DMS53 treated with DMSO at 0.1 percent for 48 hours (cell line): ENCODE measurements around the gene FCHO2.
"Not testable (repeated sequence)": the region's sequence is repeated elsewhere in the genome, so short reads cannot be mapped to it uniquely, and the experiment has no call there.

ENCODE experiments used
- DNase-seq: peaks from one replicate; lab custom pipeline; 2025; ENCODE audit not compliant: unreplicated experiment; lab: John Stamatoyannopoulos, UW

Gene FCHO2

GRCh38 chr5:72955768-72956323 lies at the start of gene FCHO2:
Gene FCHO2 (plus strand): TSS chr5:72956041. CDS start chr5:72956097, 56 bp downstream.
- peak; percentile 92 for DNase-seq

- DNase-seq, result no peak
Observed at GRCh38 chr5:72906806-72907205, 49.0 kb upstream of the FCHO2 start.

GRCh38 chr5:72908664-72909063 lies 47.2 kb upstream of the FCHO2 start:
- no peak for DNase-seq

- DNase-seq, result no peak
Observed at GRCh38 chr5:72917371-72917776, 38.5 kb upstream of the FCHO2 start.

GRCh38 chr5:72920690-72921502 lies 34.9 kb upstream of the FCHO2 start:
- DNase-seq, result peak; percentile 37

- no peak for DNase-seq
Observed at GRCh38 chr5:72921886-72922285, 34.0 kb upstream of the FCHO2 start.

- no peak for DNase-seq
Observed at GRCh38 chr5:72922422-72922821, 33.4 kb upstream of the FCHO2 start.

- DNase-seq, result no peak
Observed at GRCh38 chr5:72925336-72926010, 30.4 kb upstream of the FCHO2 start.

GRCh38 chr5:72932686-72933085 lies 23.2 kb upstream of the FCHO2 start:
- not testable (repeated sequence) for DNase-seq

- DNase-seq, result not testable (repeated sequence)
Observed at GRCh38 chr5:72934953-72935725, 20.7 kb upstream of the FCHO2 start.

GRCh38 chr5:72936893-72937292 lies 18.9 kb upstream of the FCHO2 start:
- DNase-seq, result no peak

- DNase-seq, result no peak
Observed at GRCh38 chr5:72937517-72938061, 18.3 kb upstream of the FCHO2 start.

- DNase-seq, result no peak
Observed at GRCh38 chr5:72938206-72938605, 17.6 kb upstream of the FCHO2 start.

- no peak for DNase-seq
Observed at GRCh38 chr5:72940082-72940481, 15.8 kb upstream of the FCHO2 start.

- DNase-seq, result no peak
Observed at GRCh38 chr5:72943307-72943706, 12.5 kb upstream of the FCHO2 start.

GRCh38 chr5:72947498-72947897 lies 8.3 kb upstream of the FCHO2 start:
- no peak for DNase-seq

GRCh38 chr5:72949481-72949880 lies 6.4 kb upstream of the FCHO2 start:
- DNase-seq, result no peak

GRCh38 chr5:72951671-72952468 lies 4.0 kb upstream of the FCHO2 start:
- no peak for DNase-seq

- DNase-seq, result no peak
Observed at GRCh38 chr5:72954389-72954788, 1.5 kb upstream of the FCHO2 start.

GRCh38 chr5:72955143-72955767 lies 586 bp upstream of the FCHO2 start:
- no peak for DNase-seq
